Measurements from ENCODE around the gene FNTB.

Gene FNTB

GRCh38 chr14:65109357-65109756 is 122.7 kb downstream of the FNTB start:
- no peaks in the 10 kb centered on the region for H4K20me1 ChIP-seq (ENCODE audit: control insufficient read depth, insufficient read depth, low read depth, low read length)
- H3K4me1 ChIP-seq (ENCODE audit: control insufficient read depth, low read length): peaks cover 11% of the 10 kb centered on the region
- H3K4me3 ChIP-seq (ENCODE audit: low read length): no peak overlapping the region
- TF ChIP-seq EZH2phosphoT487 (IDR thresholded peaks at IDR 0.05; ENCODE audit: borderline replicate concordance, low read length) (no peak), CTCF (IDR thresholded peaks at IDR 0.05; ENCODE audit: low read depth, low read length, poor library complexity, severe bottlenecking) (no peak)
- H3K79me2 ChIP-seq (ENCODE audit: control insufficient read depth, low read length): no peaks in the 10 kb centered on the region
- H3K9me3 ChIP-seq (ENCODE audit: control insufficient read depth, insufficient read depth, low read length): no peaks in the 10 kb centered on the region
- H3F3A ChIP-seq (ENCODE audit: control insufficient read depth, insufficient read depth): no peaks in the 10 kb centered on the region
- no peak overlapping the region for H3K27ac ChIP-seq (ENCODE audit: low read depth, low read length)
- H3K9me2 ChIP-seq (replicated peaks; ENCODE audit: control insufficient read depth, low read length): no peaks in the 10 kb centered on the region
- no peaks in the 10 kb centered on the region for H3K27me3 ChIP-seq (ENCODE audit: control insufficient read depth, low read length)
- H3K36me3 ChIP-seq (ENCODE audit: control insufficient read depth, low read length): no peaks in the 10 kb centered on the region
- H3K4me2 ChIP-seq (ENCODE audit: low read length): no peak overlapping the region

- Histone ChIP-seq H3K27me3 (ENCODE audit: control insufficient read depth, low read length) (no peaks in the 10 kb centered on the region), H3K9me3 (ENCODE audit: control insufficient read depth, insufficient read depth, low read length) (no peaks in the 10 kb centered on the region), H4K20me1 (ENCODE audit: control insufficient read depth, insufficient read depth, low read depth, low read length) (no peaks in the 10 kb centered on the region), H3F3A (ENCODE audit: control insufficient read depth, insufficient read depth) (no peaks in the 10 kb centered on the region), H3K4me1 (ENCODE audit: control insufficient read depth, low read length) (peaks cover 11% of the 10 kb centered on the region), H3K79me2 (ENCODE audit: control insufficient read depth, low read length) (no peaks in the 10 kb centered on the region), H3K36me3 (ENCODE audit: control insufficient read depth, low read length) (no peaks in the 10 kb centered on the region), H3K9me2 (replicated peaks; ENCODE audit: control insufficient read depth, low read length) (no peaks in the 10 kb centered on the region), H3K4me2 (ENCODE audit: low read length) (no peak overlapping the region), H3K4me3 (ENCODE audit: low read length) (no peak overlapping the region), H3K27ac (ENCODE audit: low read depth, low read length) (no peak overlapping the region)
- TF ChIP-seq EZH2phosphoT487 (IDR thresholded peaks at IDR 0.05; ENCODE audit: borderline replicate concordance, low read length) (no peak), CTCF (IDR thresholded peaks at IDR 0.05; ENCODE audit: low read depth, low read length, poor library complexity, severe bottlenecking) (no peak)
These were observed 123.8 kb downstream of the FNTB start for GRCh38 chr14:65110525-65110924.
